ENCODE results near the gene SETD2. TPM values are rescaled to one million over a fixed set of nuclear protein-coding genes. Genes with fewer than 3 reads are reported as not detected.

Gene SETD2
- total RNA-seq, 4 donors from 2014 or later, result 70.3 to 92.1 (median 87.3) TPM

GRCh38 chr3:47017504-47018268 lies 146.2 kb downstream of the SETD2 start:
- no peak for TF ChIP-seq CTCF (IDR thresholded peaks at IDR 0.05)
- no peak for TF ChIP-seq POLR2A (IDR thresholded peaks at IDR 0.05)

GRCh38 chr3:47016934-47017435 lies 146.9 kb downstream of the SETD2 start:
- TF ChIP-seq CTCF (IDR thresholded peaks at IDR 0.05) (no peak), POLR2A (IDR thresholded peaks at IDR 0.05) (no peak)
- Histone ChIP-seq H3K4me3 (no peak overlapping the region), H3K36me3 (no peaks in the 10 kb centered on the region), H3K27ac (no peak overlapping the region), H3K27me3 (no peaks in the 10 kb centered on the region), H3K4me1 (no peaks in the 10 kb centered on the region), H3K9me3 (no peaks in the 10 kb centered on the region)
- intact Hi-C loops (cut with DNase I; ENCODE audit: low total_unique reads), result no loop called here
- no peak for DNase-seq

More at GRCh38 chr3:47017504-47018268, 146.2 kb downstream of the SETD2 start:
- Histone ChIP-seq H3K9me3 (no peaks in the 10 kb centered on the region), H3K27me3 (no peaks in the 10 kb centered on the region), H3K4me1 (no peaks in the 10 kb centered on the region), H3K27ac (no peak overlapping the region), H3K4me3 (no peak overlapping the region), H3K36me3 (no peaks in the 10 kb centered on the region)
- DNase-seq, result no peak
- intact Hi-C loops (cut with DNase I; ENCODE audit: low total_unique reads), result no loop called here

GRCh38 chr3:47016086-47016933 lies 147.6 kb downstream of the SETD2 start:
- H3K27me3 ChIP-seq, result no peaks in the 10 kb centered on the region
- H3K27ac ChIP-seq, result no peak overlapping the region
- H3K9me3 ChIP-seq, result no peaks in the 10 kb centered on the region
- TF ChIP-seq CTCF (IDR thresholded peaks at IDR 0.05) (no peak), POLR2A (IDR thresholded peaks at IDR 0.05) (no peak)
- no peak overlapping the region for H3K4me3 ChIP-seq
- H3K36me3 ChIP-seq, result no peaks in the 10 kb centered on the region
- intact Hi-C loops (cut with DNase I; ENCODE audit: low total_unique reads), result no loop called here
- DNase-seq, result no peak
- no peaks in the 10 kb centered on the region for H3K4me1 ChIP-seq

GRCh38 chr3:47015151-47015550 lies 148.8 kb downstream of the SETD2 start:
- Histone ChIP-seq H3K4me3 (no peak overlapping the region), H3K9me3 (no peaks in the 10 kb centered on the region), H3K4me1 (peaks cover 0 to under 1% of the 10 kb centered on the region in 2 donors), H3K27me3 (no peaks in the 10 kb centered on the region), H3K27ac (no peak overlapping the region), H3K36me3 (no peaks in the 10 kb centered on the region)
- TF ChIP-seq CTCF (IDR thresholded peaks at IDR 0.05), result no peak
- no peak for TF ChIP-seq POLR2A (IDR thresholded peaks at IDR 0.05)
- intact Hi-C loops (cut with DNase I; ENCODE audit: low total_unique reads), result no loop called here
- DNase-seq, result no peak

GRCh38 chr3:47014036-47014435 lies 149.9 kb downstream of the SETD2 start:
- Histone ChIP-seq H3K27ac (no peak overlapping the region), H3K27me3 (no peaks in the 10 kb centered on the region), H3K4me3 (no peak overlapping the region), H3K9me3 (no peaks in the 10 kb centered on the region), H3K4me1 (peaks cover 0 to 4% of the 10 kb centered on the region in 2 donors), H3K36me3 (no peaks in the 10 kb centered on the region)
- intact Hi-C loops (cut with DNase I; ENCODE audit: low total_unique reads), result no loop called here
- TF ChIP-seq CTCF (IDR thresholded peaks at IDR 0.05) (no peak), POLR2A (IDR thresholded peaks at IDR 0.05) (no peak)
- DNase-seq, result no peak

Data from uterus (tissue), 4 donors.